ENCODE measurements around the gene TMEM72. TPM values are rescaled to one million over a fixed set of nuclear protein-coding genes. Genes with fewer than 3 reads are reported as not detected.

TMEM72 gene
- total RNA-seq, 1 donor from 2014 or later, result not detected

DNA sequence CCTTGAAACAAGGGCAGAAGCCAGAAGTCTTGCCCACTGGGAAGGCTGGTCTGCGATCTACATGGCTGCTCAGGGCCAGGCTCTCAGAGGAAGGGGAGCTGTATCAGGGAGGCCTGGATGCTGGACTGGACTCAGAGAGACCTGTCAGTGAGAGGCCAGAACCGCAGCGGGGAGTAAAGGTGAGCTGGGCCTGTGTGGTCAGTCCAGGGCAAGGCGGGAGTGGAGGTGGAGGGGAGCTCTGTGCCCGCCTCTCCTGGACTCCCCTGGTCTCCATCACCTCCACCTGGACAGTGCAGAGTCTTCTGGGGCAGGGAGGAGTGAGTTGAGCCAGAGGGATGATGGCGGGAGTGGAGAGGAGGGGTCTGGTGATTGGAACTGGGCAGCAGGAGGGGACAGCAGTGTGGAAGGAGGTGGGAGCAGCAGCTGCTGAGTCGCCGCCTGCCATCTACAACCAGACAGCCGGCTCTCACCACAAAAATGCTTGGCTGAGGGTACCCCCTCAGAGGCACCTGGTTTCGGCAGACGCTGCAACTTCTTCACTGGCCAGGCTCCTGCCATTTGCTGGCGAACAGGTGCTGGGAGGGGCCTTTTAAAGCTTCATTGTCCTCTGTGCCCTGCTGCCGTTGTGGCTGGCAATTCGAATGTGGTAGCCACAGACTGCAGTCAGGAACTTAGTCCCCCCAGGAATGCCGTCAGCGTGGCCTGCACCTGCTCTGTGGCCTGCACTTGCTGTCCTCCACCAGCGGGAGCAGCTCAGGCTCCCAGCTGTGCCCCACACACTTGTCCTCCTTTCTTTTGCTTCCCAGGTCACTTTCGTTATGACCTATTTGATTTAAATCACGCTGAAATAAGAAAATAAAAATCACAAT is 52.0 kb downstream of the TMEM72 start:
- H3K4me1 Mint-ChIP-seq, result peaks cover 80% of the 10 kb centered on the region
- H3K9ac ChIP-seq, result no peak overlapping the region
- H3K27me3 Mint-ChIP-seq (ENCODE audit: insufficient read depth, low read depth), result no peaks in the 10 kb centered on the region
- H3K9me3 Mint-ChIP-seq, result no peaks in the 10 kb centered on the region
- H3K9me3 ChIP-seq (ENCODE audit: low read depth), result no peaks in the 10 kb centered on the region
- peak overlapping the region; percentile 75 for H3K4me2 ChIP-seq
- TF ChIP-seq CTCF (IDR thresholded peaks at IDR 0.05) (peak; percentile 42), EZH2phosphoT487 (IDR thresholded peaks at IDR 0.05) (no peak), EZH2 (IDR thresholded peaks at IDR 0.05) (no peak)
- H4K20me1 ChIP-seq (ENCODE audit: low read depth), result no peaks in the 10 kb centered on the region
- no peaks in the 10 kb centered on the region for H3K36me3 ChIP-seq
- H3K4me3 ChIP-seq, result peak overlapping the region; percentile 29
- DNase-seq (ENCODE audit: low spot score), result peak; percentile 76
- peak overlapping the region; percentile 96 for H3K27ac ChIP-seq
- H3K27me3 ChIP-seq, result peaks cover 16% of the 10 kb centered on the region
- peaks cover 8% of the 10 kb centered on the region for H3K79me2 ChIP-seq (ENCODE audit: low read depth)
- H2AFZ ChIP-seq (replicated peaks), result no peak overlapping the region
- peak overlapping the region; percentile 98 for H3K27ac Mint-ChIP-seq
- no peaks in the 10 kb centered on the region for H3K36me3 Mint-ChIP-seq
- H3K4me1 ChIP-seq, result peaks cover 50% of the 10 kb centered on the region
- peak overlapping the region; percentile 0 for H3K4me3 Mint-ChIP-seq
- peaks cover 22% of the 10 kb centered on the region for H3F3A ChIP-seq (ENCODE audit: low read depth)

- Histone ChIP-seq H3K27ac (peak overlapping the region; percentile 96), H3K4me1 (peaks cover 49% of the 10 kb centered on the region), H3K4me3 (peak overlapping the region; percentile 29), H2AFZ (replicated peaks) (peak overlapping the region; percentile 65), H3K27me3 (peaks cover 16% of the 10 kb centered on the region), H3K9ac (no peak overlapping the region), H3F3A (ENCODE audit: low read depth) (peaks cover 21% of the 10 kb centered on the region), H3K9me3 (ENCODE audit: low read depth) (no peaks in the 10 kb centered on the region), H3K79me2 (ENCODE audit: low read depth) (peaks cover under 1% of the 10 kb centered on the region), H4K20me1 (ENCODE audit: low read depth) (no peaks in the 10 kb centered on the region), H3K36me3 (no peaks in the 10 kb centered on the region), H3K4me2 (peak overlapping the region; percentile 75)
- Mint-ChIP-seq H3K27me3 (ENCODE audit: insufficient read depth, low read depth) (no peaks in the 10 kb centered on the region), H3K4me1 (peaks cover 72% of the 10 kb centered on the region), H3K36me3 (no peaks in the 10 kb centered on the region), H3K9me3 (no peaks in the 10 kb centered on the region), H3K4me3 (peak overlapping the region; percentile 68), H3K27ac (peak overlapping the region; percentile 98)
- DNase-seq (ENCODE audit: low spot score), result peak; percentile 89
- no peak for TF ChIP-seq CTCF (IDR thresholded peaks at IDR 0.05)
These were observed 52.9 kb downstream of the TMEM72 start for GRCh38 chr10:44963772-44964633.

DNA sequence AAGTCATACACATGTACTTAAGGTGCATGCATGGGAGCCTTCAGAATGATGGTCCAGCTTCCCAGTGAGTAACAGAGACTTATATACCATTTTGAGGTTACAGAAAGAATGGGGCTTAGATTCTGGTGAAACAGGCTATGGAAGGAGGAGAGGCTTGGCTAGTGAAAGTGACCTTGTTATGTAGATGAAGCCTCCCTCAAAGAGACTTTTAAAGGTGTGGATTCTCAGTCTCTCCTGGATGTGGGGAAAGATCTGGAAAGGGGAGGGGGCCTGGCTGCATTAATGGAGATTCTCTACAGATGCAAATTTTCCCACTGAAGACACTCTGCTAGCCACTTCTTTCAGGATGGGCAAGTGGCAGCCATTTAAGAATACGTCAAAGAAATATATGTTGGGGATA is 54.0 kb downstream of the TMEM72 start:
- Histone ChIP-seq H3K4me2 (peak overlapping the region; percentile 75), H3K27ac (no peak overlapping the region), H4K20me1 (ENCODE audit: low read depth) (no peaks in the 10 kb centered on the region), H3K27me3 (peaks cover 12% of the 10 kb centered on the region), H3K9me3 (ENCODE audit: low read depth) (no peaks in the 10 kb centered on the region), H3F3A (ENCODE audit: low read depth) (peaks cover 18% of the 10 kb centered on the region), H3K4me1 (peaks cover 49% of the 10 kb centered on the region), H2AFZ (replicated peaks) (no peak overlapping the region), H3K79me2 (ENCODE audit: low read depth) (no peaks in the 10 kb centered on the region), H3K9ac (no peak overlapping the region), H3K36me3 (no peaks in the 10 kb centered on the region), H3K4me3 (no peak overlapping the region)
- Mint-ChIP-seq H3K4me1 (peaks cover 70% of the 10 kb centered on the region), H3K36me3 (no peaks in the 10 kb centered on the region), H3K27me3 (ENCODE audit: insufficient read depth, low read depth) (no peaks in the 10 kb centered on the region), H3K27ac (peak overlapping the region; percentile 98), H3K4me3 (no peak overlapping the region), H3K9me3 (no peaks in the 10 kb centered on the region)
- no peak for DNase-seq (ENCODE audit: low spot score)
- TF ChIP-seq EZH2phosphoT487 (IDR thresholded peaks at IDR 0.05) (no peak), CTCF (IDR thresholded peaks at IDR 0.05) (no peak), EZH2 (IDR thresholded peaks at IDR 0.05) (no peak)
